AG04449 (cell line): ENCODE results near the gene ANXA2.
"Not testable (repeated sequence)": the region's sequence is repeated elsewhere in the genome, so short reads cannot be mapped to it uniquely, and the experiment has no call there.

Experiments
- CTCF ChIA-PET: fragments of 350-600 bp; formaldehyde crosslinking; extraction: SDS; loops from one replicate; lab custom pipeline; 2021; ENCODE audit warnings: antibody characterized with exemption; lab: Yijun Ruan, JAX
- POLR2A ChIA-PET: fragments of 400-600, 350-600 bp; formaldehyde crosslinking; extraction: SDS; loops from one replicate; lab custom pipeline; 2020; ENCODE audit warnings: antibody characterized with exemption, inconsistent platforms; lab: Yijun Ruan, JAX
- DNase-seq: peaks from one replicate; pipeline ENCODE4 v3.0.0-alpha.2; 2010; ENCODE audit warnings: low read depth, low spot score
- H3K4me3 ChIP-seq: 2 replicates; pipeline ENCODE4 v1.5.1; 2011; ENCODE audit warnings: low read depth, mild to moderate bottlenecking, control low read depth, low read length
- TF ChIP-seq, protein P1 (sequence below): IDR thresholded peaks from one replicate; pipeline ENCODE4 v1.5.1; 2011; ENCODE audit warnings: mild to moderate bottlenecking, moderate library complexity, low read length, control low read depth, inconsistent platforms; ENCODE audit not compliant: insufficient read depth; ENCODE audit errors: missing control alignments

ANXA2 gene

DNA sequence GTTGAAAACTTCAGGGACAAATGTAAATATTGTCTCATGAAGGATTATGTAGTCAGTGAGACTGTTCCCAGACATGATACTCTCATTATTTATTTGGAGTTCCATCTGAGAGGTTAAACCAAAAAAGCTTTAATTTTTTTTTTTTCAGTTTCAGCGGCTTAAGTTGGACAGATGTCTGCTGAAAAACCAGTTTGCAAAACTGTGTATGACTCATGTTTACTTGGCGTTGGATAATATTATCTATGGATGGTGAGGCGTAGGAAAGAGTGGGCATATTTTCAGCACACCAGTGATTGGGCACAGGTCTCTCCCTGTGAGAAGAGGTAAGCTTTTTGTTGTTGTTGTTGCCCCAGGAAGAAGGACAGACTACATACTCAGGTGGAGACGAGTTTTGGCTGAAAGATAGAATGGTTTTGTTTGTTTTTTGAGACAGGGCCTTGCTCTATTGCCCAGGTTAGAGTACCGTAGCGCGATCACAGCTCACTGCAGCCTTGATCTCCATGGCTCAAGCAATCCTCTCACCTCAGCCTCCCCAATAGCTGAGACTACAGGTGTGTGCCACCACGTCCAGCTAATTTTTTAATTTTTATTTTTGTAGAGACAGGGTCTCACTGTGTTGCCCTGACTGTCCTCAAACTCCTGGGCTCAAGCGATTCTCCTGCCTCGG is 16.4 kb upstream of the ANXA2 start:
- no peak overlapping the region for H3K4me3 ChIP-seq
- ChIA-PET CTCF (interaction anchor here (1.0 to 1.8 kb wide), 2 partner anchors 9 to 30 kb away, joined by 4 read pairs; no protein-coding TSS in a partner anchor), POLR2A (interaction anchor here (1.5 kb wide), 1 partner anchor 16 kb away, joined by 3 read pairs; the partner anchor contains the start of gene ANXA2)
- no peak for DNase-seq
- TF ChIP-seq, protein P1, sequence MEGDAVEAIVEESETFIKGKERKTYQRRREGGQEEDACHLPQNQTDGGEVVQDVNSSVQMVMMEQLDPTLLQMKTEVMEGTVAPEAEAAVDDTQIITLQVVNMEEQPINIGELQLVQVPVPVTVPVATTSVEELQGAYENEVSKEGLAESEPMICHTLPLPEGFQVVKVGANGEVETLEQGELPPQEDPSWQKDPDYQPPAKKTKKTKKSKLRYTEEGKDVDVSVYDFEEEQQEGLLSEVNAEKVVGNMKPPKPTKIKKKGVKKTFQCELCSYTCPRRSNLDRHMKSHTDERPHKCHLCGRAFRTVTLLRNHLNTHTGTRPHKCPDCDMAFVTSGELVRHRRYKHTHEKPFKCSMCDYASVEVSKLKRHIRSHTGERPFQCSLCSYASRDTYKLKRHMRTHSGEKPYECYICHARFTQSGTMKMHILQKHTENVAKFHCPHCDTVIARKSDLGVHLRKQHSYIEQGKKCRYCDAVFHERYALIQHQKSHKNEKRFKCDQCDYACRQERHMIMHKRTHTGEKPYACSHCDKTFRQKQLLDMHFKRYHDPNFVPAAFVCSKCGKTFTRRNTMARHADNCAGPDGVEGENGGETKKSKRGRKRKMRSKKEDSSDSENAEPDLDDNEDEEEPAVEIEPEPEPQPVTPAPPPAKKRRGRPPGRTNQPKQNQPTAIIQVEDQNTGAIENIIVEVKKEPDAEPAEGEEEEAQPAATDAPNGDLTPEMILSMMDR: no peak

DNA sequence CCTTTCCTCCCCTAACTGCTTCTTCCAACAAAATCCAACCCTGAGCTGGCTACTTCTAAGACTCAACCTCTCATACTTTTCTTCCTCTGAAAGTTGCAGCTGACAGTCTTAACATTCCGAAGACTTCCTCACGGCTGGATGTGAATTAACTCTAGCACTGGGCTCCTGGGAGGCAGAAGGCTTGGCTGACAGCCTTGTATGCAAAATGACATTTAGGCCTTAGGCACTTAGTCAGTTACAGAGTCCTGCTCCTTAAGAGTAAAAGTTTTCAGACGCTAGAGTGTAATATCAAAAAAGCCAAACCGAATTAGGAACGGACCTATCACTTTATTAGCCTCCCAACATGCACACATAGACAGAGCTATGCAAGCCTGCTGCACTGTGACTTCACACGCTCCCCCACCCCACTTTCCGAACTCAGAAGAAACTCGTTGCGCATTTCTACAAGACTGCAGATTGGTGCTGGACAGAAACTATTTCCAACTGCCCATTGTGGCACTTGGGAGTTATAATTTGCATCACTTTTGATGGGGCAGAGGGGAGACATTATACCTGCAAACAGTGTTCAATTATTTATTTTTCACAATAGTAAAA is 15.5 kb upstream of the ANXA2 start:
- POLR2A ChIA-PET: interaction anchor here (1.5 kb wide), 1 partner anchor 16 kb away, joined by 3 read pairs; the partner anchor contains the start of gene ANXA2
- CTCF ChIA-PET: no interaction called here
- no peak overlapping the region for H3K4me3 ChIP-seq
- TF ChIP-seq, protein P1: no peak
- no peak for DNase-seq

DNA sequence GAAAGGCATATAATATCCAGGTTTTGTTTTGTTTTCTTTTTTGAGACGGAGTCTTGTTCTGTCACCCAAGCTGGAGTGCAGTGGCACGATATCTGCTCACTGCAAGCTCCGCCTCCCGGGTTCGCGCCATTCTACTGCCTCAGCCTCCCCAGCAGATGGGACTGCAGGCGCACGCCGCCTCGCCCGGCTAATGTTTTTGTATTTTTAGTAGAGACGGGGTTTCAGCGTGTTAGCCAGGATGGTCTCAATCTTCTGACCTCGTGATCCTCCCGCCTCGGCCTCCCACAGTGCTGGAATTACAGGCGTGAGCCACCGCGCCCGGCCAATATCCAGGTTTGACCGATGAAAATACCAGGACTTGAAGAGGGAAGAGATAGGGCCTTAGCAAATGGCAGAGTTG is 15.0 kb upstream of the ANXA2 start:
- POLR2A ChIA-PET: interaction anchor here (1.5 kb wide), 1 partner anchor 15 kb away, joined by 3 read pairs; the partner anchor contains the start of gene ANXA2
- DNase-seq, CTCF ChIA-PET, H3K4me3 ChIP-seq: not testable (repeated sequence)

GRCh38 chr15:60411774-60412425 is 14.1 kb upstream of the ANXA2 start:
- CTCF ChIA-PET: no interaction called here
- TF ChIP-seq, protein P1: no peak
- no peak for DNase-seq
- no peak overlapping the region for H3K4me3 ChIP-seq
- POLR2A ChIA-PET: interaction anchor here (1.0 kb wide), 1 partner anchor 17 kb away, joined by 3 read pairs; no protein-coding TSS in a partner anchor

DNA sequence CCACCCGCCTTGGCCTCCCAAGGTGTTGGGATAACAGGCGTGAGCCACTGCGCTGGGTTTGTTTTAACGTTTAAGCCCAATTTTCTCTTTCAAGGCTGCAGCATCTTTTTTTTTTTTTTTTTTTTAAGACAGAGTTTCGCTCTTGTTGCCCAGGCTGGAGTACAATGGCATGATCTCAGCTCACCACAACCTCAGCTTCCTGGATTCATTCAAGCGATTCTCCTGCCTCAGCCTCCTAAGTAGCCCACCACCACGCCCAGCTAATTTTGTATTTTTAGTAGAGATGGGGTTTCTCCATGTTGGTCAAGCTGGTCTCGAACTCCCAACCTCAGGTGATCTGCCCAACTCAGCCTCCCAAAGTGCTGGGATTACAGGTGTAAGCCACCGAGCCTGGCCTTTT is 12.6 kb upstream of the ANXA2 start:
- POLR2A ChIA-PET: interaction anchor here (1.5 kb wide), 1 partner anchor 14 kb away, joined by 4 read pairs; no protein-coding TSS in a partner anchor
- H3K4me3 ChIP-seq, CTCF ChIA-PET, DNase-seq: not testable (repeated sequence)

DNA sequence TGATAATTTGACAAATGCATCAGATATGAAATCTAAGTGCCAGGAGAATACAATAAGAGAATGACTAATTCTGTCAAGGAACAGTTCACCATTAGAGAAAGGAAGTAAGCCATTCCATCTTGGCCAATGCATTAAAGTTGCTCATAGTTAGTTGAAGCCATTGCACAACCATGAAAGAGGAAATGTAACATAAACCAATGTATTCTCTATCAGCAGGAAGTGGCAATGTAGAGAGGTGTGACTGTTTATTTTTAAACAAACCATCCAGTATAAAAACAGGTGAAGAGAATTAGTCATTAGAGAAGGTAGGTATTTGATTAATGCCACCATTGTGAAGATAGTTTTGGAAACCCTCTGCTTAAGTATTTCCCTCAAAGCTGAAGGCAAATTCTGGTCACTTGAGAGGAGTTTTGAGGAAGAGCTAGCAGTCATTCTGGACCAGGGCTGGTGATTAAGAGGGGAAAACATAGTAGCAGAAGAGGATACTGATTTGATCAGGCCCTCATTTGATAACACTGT is 10.7 kb upstream of the ANXA2 start:
- CTCF ChIA-PET: interaction anchor here (1.2 to 1.6 kb wide), 2 partner anchors 9 to 12 kb away, joined by 3 to 5 read pairs; no protein-coding TSS in a partner anchor
- H3K4me3 ChIP-seq: no peak overlapping the region
- POLR2A ChIA-PET: interaction anchor here (1.5 kb wide), 1 partner anchor 12 kb away, joined by 4 read pairs; no protein-coding TSS in a partner anchor
- DNase-seq: no peak
- TF ChIP-seq, protein P1: no peak
